C4-2B (cell line): ENCODE results near the gene CTIF.

Source experiments
- ZFX ChIP-seq: fragments of 450-650 bp; IDR thresholded peaks from 2 replicates; pipeline ENCODE4 v1.6.1; 2017
- TF ChIP-seq, protein P1 (sequence below): fragments of 450-650 bp; conservative IDR thresholded peaks from 2 replicates; pipeline ENCODE4 v1.5.1; 2017; ENCODE audit warnings: mild to moderate bottlenecking

DNA sequence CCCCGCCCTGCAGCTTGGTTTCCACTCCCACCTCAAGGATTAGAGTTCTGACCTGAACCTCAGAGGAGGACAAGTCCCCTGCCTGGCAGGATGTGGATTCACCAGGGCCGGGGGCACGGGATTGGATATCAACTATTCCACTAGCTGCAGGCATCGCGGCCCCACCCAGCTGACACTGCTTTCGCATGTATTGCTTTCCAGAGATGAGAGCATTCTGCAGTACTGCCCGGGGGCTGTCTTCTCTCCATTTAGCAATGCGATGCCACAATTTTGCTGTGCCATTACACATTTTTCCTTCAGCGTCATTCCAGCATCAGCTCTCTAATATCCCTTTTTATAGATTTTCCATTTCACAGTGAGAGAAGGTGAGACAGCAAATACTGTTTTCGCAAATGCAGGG lies 42.0 kb downstream of the CTIF start:
- TF ChIP-seq, protein P1, sequence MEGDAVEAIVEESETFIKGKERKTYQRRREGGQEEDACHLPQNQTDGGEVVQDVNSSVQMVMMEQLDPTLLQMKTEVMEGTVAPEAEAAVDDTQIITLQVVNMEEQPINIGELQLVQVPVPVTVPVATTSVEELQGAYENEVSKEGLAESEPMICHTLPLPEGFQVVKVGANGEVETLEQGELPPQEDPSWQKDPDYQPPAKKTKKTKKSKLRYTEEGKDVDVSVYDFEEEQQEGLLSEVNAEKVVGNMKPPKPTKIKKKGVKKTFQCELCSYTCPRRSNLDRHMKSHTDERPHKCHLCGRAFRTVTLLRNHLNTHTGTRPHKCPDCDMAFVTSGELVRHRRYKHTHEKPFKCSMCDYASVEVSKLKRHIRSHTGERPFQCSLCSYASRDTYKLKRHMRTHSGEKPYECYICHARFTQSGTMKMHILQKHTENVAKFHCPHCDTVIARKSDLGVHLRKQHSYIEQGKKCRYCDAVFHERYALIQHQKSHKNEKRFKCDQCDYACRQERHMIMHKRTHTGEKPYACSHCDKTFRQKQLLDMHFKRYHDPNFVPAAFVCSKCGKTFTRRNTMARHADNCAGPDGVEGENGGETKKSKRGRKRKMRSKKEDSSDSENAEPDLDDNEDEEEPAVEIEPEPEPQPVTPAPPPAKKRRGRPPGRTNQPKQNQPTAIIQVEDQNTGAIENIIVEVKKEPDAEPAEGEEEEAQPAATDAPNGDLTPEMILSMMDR: no peak
- TF ChIP-seq ZFX: no peak
